HepG2 (cell line): ENCODE results near the gene PIKFYVE. TPM values are rescaled to one million over a fixed set of nuclear protein-coding genes. Genes with fewer than 3 reads are reported as not detected.

ENCODE experiments used
- ATAC-seq: fragments of 200-7000 bp; cut with Tn5 transposase; 3 replicates; pipeline ENCODE4 v1.9.1; 2020; ENCODE audit warnings: mild to moderate bottlenecking, moderate library complexity
- BruUV-seq: library from RNA; stranded (reverse); fragments of 400-500 nt; replicated peaks from 2 replicates; lab custom pipeline; 2021; lab: Mats Ljungman, UMichigan
- CTCF ChIA-PET: fragments of 300-600 bp; formaldehyde crosslinking; extraction: SDS; loops from one replicate; lab custom pipeline; 2021; ENCODE audit warnings: low total read pairs, inconsistent platforms, low intra/inter-chr PET ratio; lab: Yijun Ruan, JAX
- POLR2A ChIA-PET: fragments of 350-600 bp; sonication (Branson Sonifier 250); formaldehyde crosslinking; loops from one replicate; lab custom pipeline; 2020; ENCODE audit warnings: antibody characterized with exemption, inconsistent platforms; lab: Yijun Ruan, JAX
- DNase-seq: peaks from one replicate; pipeline ENCODE4 v3.0.0-alpha.2; 2015; ENCODE audit warnings: low spot score
- FAIRE-seq: peaks from 3 replicates; lab custom pipeline; 2011; peaks lifted over from hg19 to GRCh38; lab: Jason Lieb, UNC
- H2AFZ ChIP-seq: one replicate; pipeline ENCODE4 v1.6.1; 2011; ENCODE audit warnings: low read length, inconsistent platforms
- H3K27ac ChIP-seq: fragments of 300-600 bp; 3 replicates; pipeline ENCODE4 v1.8.0; 2011; ENCODE audit warnings: mixed run types, mild to moderate bottlenecking, mixed read lengths, low read length, inconsistent platforms; ENCODE audit not compliant: insufficient read depth; ENCODE audit errors: extremely low read length
- H3K27me3 ChIP-seq, 2 experiments: fragments of 200-600 bp in 1 of 2; 2 replicates in 1 of 2; 3 replicates in 1 of 2; pipeline versions ENCODE4 v1.6.0 to v1.8.0; 2011; ENCODE audit warnings: low read length in 2 of 2, mild to moderate bottlenecking in 2 of 2, moderate library complexity in 2 of 2, inconsistent platforms in 1 of 2; ENCODE audit not compliant: insufficient read depth in 2 of 2, control insufficient read depth in 1 of 2
- H3K36me3 ChIP-seq, 2 experiments: fragments of 200-600 bp in 1 of 2; replicated peaks in 1 of 2; 2 replicates in 1 of 2; 3 replicates in 1 of 2; pipeline versions ENCODE4 v1.5.1 to v1.8.0; 2011; ENCODE audit warnings: low read length in 2 of 2, inconsistent platforms in 1 of 2; ENCODE audit not compliant: insufficient read depth in 2 of 2, control insufficient read depth in 1 of 2
- H3K4me1 ChIP-seq: 2 replicates; pipeline ENCODE4 v1.5.1; 2012; ENCODE audit warnings: low read length, inconsistent platforms; ENCODE audit not compliant: insufficient read depth
- H3K4me2 ChIP-seq: 2 replicates; pipeline ENCODE4 v1.6.0; 2011; ENCODE audit warnings: low read depth, low read length, inconsistent platforms
- H3K4me3 ChIP-seq, 3 experiments: fragments of 200-600 bp in 1 of 3; sonication (generic), shearing (Covaris generic) in 1 of 3; replicated peaks in 1 of 3; 2 replicates each; pipeline ENCODE4 v1.5.1; 2011 to 2016; ENCODE audit warnings: low read length in 3 of 3, inconsistent platforms in 2 of 3, low read depth in 2 of 3, mild to moderate bottlenecking in 2 of 3, control low read depth in 1 of 3, mixed read lengths in 1 of 3; ENCODE audit not compliant: insufficient read depth in 1 of 3
- H3K79me2 ChIP-seq: one replicate; pipeline ENCODE4 v1.6.1; 2011; ENCODE audit warnings: low read length, inconsistent platforms; ENCODE audit not compliant: insufficient read depth
- H3K9ac ChIP-seq: 2 replicates; pipeline ENCODE4 v1.6.0; 2011; ENCODE audit warnings: mild to moderate bottlenecking, low read depth, low read length, inconsistent platforms; ENCODE audit not compliant: insufficient read depth
- H3K9me3 ChIP-seq: 2 replicates; pipeline ENCODE4 v1.5.1; 2012; ENCODE audit warnings: mild to moderate bottlenecking, low read length
- H4K20me1 ChIP-seq: 2 replicates; pipeline ENCODE4 v1.6.0; 2011; ENCODE audit warnings: inconsistent platforms, mild to moderate bottlenecking, low read length, moderate library complexity; ENCODE audit not compliant: insufficient read depth
- AGO1 ChIP-seq: fragments of 200-400 bp; formaldehyde crosslinking; IDR thresholded peaks from 2 replicates; pipeline ENCODE4 v1.6.1; 2017; ENCODE audit warnings: mild to moderate bottlenecking, low read depth, low read length, moderate library complexity; ENCODE audit not compliant: poor library complexity, severe bottlenecking
- ATF7 ChIP-seq, 2 experiments: fragments of 450-650 bp in 1 of 2; sonication (generic) in 1 of 2; formaldehyde crosslinking in 1 of 2; IDR thresholded peaks; 2 replicates each; pipeline versions ENCODE4 v1.4.0 to v1.6.1; 2016 to 2020; ENCODE audit warnings: antibody characterized with exemption in 1 of 2, mild to moderate bottlenecking in 1 of 2, missing genetic modification reagents in 1 of 2
- KAT8 ChIP-seq: IDR thresholded peaks from 2 replicates; pipeline ENCODE4 v1.6.1; 2016; ENCODE audit warnings: missing genetic modification reagents, missing compliant biosample characterization
- MTA3 ChIP-seq: sonication (generic); formaldehyde crosslinking; IDR thresholded peaks from 2 replicates; pipeline ENCODE4 v1.4.0; 2020; ENCODE audit warnings: missing genetic modification reagents
- ZNF256 ChIP-seq: sonication (generic); formaldehyde crosslinking; conservative IDR thresholded peaks from 2 replicates; pipeline ENCODE4 v1.4.0; 2020; ENCODE audit warnings: missing genetic modification reagents
- ZNF354B ChIP-seq: sonication (generic); formaldehyde crosslinking; IDR thresholded peaks from 2 replicates; pipeline ENCODE4 v1.8.0; 2022; ENCODE audit warnings: mild to moderate bottlenecking, missing genetic modification reagents
- WGBS: methylation state at CpG from one replicate; pipeline ENCODE4 v1.1.6; 2017; ENCODE audit warnings: low lambda C conversion rate; 5-methylcytosine and 5-hydroxymethylcytosine counted together
- in situ Hi-C: cut with HindIII; loops from 2 replicates; pipeline ENCODE4 v1.10.0; 2017; ENCODE audit warnings: low pct_unique_long_range_greater_than_20kb; ENCODE audit not compliant: extremely low pct_ligation_motif_present
- intact Hi-C: fragments of 100-400 bp; cut with micrococcal nuclease; formaldehyde crosslinking; loops from one replicate; pipeline ENCODE4 v1.10.0; 2022; ENCODE audit not compliant: unreplicated experiment
- polyA plus RNA-seq, 8 experiments: library from polyadenylated mRNA; depleted of rRNA in 3 of 8; stranded (reverse) in 7 of 8; unstranded in 1 of 8; fragments of >200 nt; fragmentation: Illumina TruSeq in 4 of 8; extraction: Trizol in 4 of 8; gene quantifications; 2 replicates each; pipeline versions ENCODE4 v1.2.1 to v1.2.3, GENCODE V29; 2011 to 2016; ENCODE audit warnings: low read depth in 4 of 8, missing spikeins in 1 of 8, mixed read lengths in 1 of 8; ENCODE audit not compliant: insufficient read depth in 1 of 8
- total RNA-seq, 5 experiments: library from RNA; depleted of rRNA; stranded (reverse); fragments of >200 nt; fragmentation: Illumina TruSeq; extraction: Trizol; gene quantifications; 2 replicates each; pipeline ENCODE4 v1.2.3, GENCODE V29; 2016; ENCODE audit warnings: low read depth in 1 of 5
- TF ChIP-seq, protein P1 (sequence below): sonication (generic); formaldehyde crosslinking; IDR thresholded peaks from 2 replicates; pipeline ENCODE4 v1.8.0; 2022; ENCODE audit warnings: mild to moderate bottlenecking, missing genetic modification reagents

The PIKFYVE gene
- total and polyA plus RNA-seq, 2 of the 13 experiments (the other 11 are each of a cell fraction or from before 2014, with no cell fraction given): 20.2 to 21.7 TPM

DNA sequence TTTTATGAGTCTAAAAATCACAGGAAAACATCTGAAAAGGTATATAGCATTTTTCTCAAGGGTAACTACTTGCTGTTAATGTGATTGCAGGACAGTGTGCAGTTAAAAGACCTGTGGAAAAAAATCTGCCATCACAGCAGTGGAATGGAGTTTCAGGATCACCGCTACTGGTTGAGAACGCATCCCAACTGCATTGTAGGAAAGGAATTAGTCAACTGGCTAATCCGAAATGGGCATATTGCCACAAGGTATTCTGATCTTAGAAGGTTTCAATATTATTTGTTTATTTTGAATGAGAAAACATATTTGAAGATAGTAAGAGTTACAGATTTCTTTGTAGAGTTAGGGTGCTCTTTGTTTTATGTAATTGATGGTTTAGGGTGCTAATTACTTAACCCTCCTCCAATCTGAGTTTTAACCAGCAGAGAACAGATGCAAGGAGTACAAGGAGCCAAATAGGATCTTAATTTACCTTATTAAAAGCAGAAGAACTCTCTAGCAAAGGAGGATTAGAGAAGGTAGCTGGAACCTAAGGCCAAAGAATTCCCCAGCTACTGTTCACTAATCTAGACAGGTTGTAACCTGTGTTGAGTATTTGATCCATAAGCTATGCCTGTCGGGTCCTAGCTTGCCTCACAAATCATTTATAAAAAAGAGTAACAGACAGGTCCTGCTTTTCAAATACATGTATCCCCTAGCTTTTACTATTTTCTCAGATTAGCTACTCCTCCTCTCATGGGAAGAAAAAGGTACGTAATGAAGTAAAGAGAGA, 35.0 kb downstream of the PIKFYVE start:
- POLR2A ChIA-PET: no interaction called here
- FAIRE-seq (no peak), ATAC-seq (no peak), DNase-seq (no peak)
- no peak overlapping the region for H2AFZ ChIP-seq
- BruUV-seq: no TSS peak
- H4K20me1 ChIP-seq: no peaks in the 10 kb centered on the region
- no peaks in the 10 kb centered on the region for H3K79me2 ChIP-seq
- H3K36me3 ChIP-seq: peaks cover 14 to 71% of the 10 kb centered on the region in 2 experiments
- H3K4me3 ChIP-seq: no peak overlapping the region
- H3K27me3 ChIP-seq: no peaks in the 10 kb centered on the region
- in situ Hi-C loops (no loop called here), intact Hi-C loops (no loop called here)
- TF ChIP-seq ZNF354B (no peak), MTA3 (no peak), KAT8 (CRISPR knock-in tag) (no peak), ZNF256 (CRISPR knock-in tag) (no peak), AGO1 (no peak), ATF7 (IDR thresholded peaks at IDR 0.05) (no peak), ATF7 (CRISPR knock-in tag; IDR thresholded peaks at IDR 0.05) (no peak)
- TF ChIP-seq, protein P1, sequence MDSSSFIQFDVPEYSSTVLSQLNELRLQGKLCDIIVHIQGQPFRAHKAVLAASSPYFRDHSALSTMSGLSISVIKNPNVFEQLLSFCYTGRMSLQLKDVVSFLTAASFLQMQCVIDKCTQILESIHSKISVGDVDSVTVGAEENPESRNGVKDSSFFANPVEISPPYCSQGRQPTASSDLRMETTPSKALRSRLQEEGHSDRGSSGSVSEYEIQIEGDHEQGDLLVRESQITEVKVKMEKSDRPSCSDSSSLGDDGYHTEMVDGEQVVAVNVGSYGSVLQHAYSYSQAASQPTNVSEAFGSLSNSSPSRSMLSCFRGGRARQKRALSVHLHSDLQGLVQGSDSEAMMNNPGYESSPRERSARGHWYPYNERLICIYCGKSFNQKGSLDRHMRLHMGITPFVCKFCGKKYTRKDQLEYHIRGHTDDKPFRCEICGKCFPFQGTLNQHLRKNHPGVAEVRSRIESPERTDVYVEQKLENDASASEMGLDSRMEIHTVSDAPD (CRISPR knock-in tag): no peak
- H3K27ac ChIP-seq: no peak overlapping the region
- H3K9me3 ChIP-seq: no peaks in the 10 kb centered on the region
- CTCF ChIA-PET: no interaction called here
- WGBS: 97% methylated on average over 5 of the region's 5 CpGs
- H3K4me1 ChIP-seq: no peaks in the 10 kb centered on the region
- no peak overlapping the region for H3K9ac ChIP-seq
- no peak overlapping the region for H3K4me2 ChIP-seq
